Uterus (tissue), 4 donors: Measurements from ENCODE around the gene SGCA. TPM values are rescaled to one million over a fixed set of nuclear protein-coding genes. Genes with fewer than 3 reads are reported as not detected.

Source experiments
- DNase-seq, 2 donors: peaks; one replicate each; pipeline ENCODE4 v3.0.0-alpha.2; 2019 to 2020
- H3K27ac ChIP-seq, 2 donors: fragments of 200-600 bp; sonication (generic); 1 replicate in 1 of 2; 2 replicates in 1 of 2; pipeline ENCODE4 v1.5.1; 2016 to 2018
- H3K27me3 ChIP-seq, 2 donors: fragments of 200-600 bp; sonication (generic); one replicate each; pipeline ENCODE4 v1.5.1; 2018 to 2019; ENCODE audit warnings: control low read depth in 1 of 2
- H3K36me3 ChIP-seq, 2 donors: fragments of 200-600 bp; sonication (generic); one replicate each; pipeline ENCODE4 v1.5.1; 2019; ENCODE audit warnings: control low read depth in 1 of 2
- H3K4me1 ChIP-seq, 2 donors: fragments of 200-600 bp; sonication (generic); one replicate each; pipeline ENCODE4 v1.5.1; 2018 to 2019; ENCODE audit warnings: control low read depth in 1 of 2
- H3K4me3 ChIP-seq, 2 donors: fragments of 200-600 bp; sonication (generic); 1 replicate in 1 of 2; 2 replicates in 1 of 2; pipeline ENCODE4 v1.5.1; 2018 to 2019; ENCODE audit warnings: mild to moderate bottlenecking in 1 of 2
- H3K9me3 ChIP-seq, 2 donors: fragments of 200-600 bp; sonication (generic); one replicate each; pipeline ENCODE4 v1.5.1; 2019; ENCODE audit warnings: control low read depth in 1 of 2
- POLR2A ChIP-seq, 2 donors: fragments of 450-650 bp; IDR thresholded peaks; one replicate each; pipeline ENCODE4 v1.6.1; 2016; ENCODE audit warnings: antibody characterized with exemption in 2 of 2, mild to moderate bottlenecking in 1 of 2, moderate library complexity in 1 of 2
- intact Hi-C: fragments of 100-400 bp; cut with DNase I; formaldehyde crosslinking; loops from one replicate; pipeline ENCODE4 v1.15.1; 2023; ENCODE audit warnings: low total_unique reads
- total RNA-seq, 4 donors: library from RNA; depleted of rRNA in 3 of 4; stranded (reverse); fragments of >200 nt in 3 of 4; gene quantifications; one replicate each; pipeline versions ENCODE4 v1.1.0 to v1.2.4, GENCODE V29; 2014 to 2023
- TF ChIP-seq, protein P1 (sequence below), 4 experiments: fragments of 200-600 bp in 2 of 4; fragments of 450-650 bp in 2 of 4; sonication (generic) in 2 of 4; IDR thresholded peaks; one replicate each; pipeline ENCODE4 v1.5.1; 2016 to 2019; ENCODE audit warnings: antibody characterized with exemption in 4 of 4, mild to moderate bottlenecking in 2 of 4, moderate library complexity in 1 of 4
- donor health status: DM: yes; HTN: yes; CAD: no.

The SGCA gene
- total RNA-seq, 4 donors from 2014 or later = 0.90 to 119 (median 19.6) TPM; not detected in 1

DNA sequence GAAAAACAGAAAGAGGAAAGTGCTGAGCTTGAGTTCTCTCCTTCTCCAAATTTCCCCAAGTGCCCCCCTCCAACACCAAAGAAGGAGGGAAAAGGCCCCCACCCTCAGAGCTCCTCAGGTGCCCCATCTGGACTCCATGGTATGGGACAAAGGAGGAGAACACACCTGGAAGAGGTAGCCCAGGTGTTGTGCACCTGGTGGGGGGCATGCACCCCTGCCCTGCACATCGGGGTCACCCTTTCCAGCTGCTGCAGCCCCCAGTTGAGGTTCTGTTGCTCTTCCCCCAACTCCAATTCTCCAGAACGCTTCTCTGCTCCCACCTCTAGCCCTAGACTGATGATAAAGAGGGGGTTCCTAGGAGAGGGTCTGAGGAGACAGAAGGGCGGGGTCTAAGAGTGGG, 38.6 kb downstream of the SGCA start:
- intact Hi-C loops = no loop called here
- Histone ChIP-seq H3K27ac (peak overlapping the region; percentile 96 to 98), H3K9me3 (no peaks in the 10 kb centered on the region), H3K36me3 (no peaks in the 10 kb centered on the region), H3K4me3 (no peak overlapping the region), H3K4me1 (peaks cover 18 to 39% of the 10 kb centered on the region in 2 donors), H3K27me3 (no peaks in the 10 kb centered on the region)
- TF ChIP-seq POLR2A (IDR thresholded peaks at IDR 0.05) = no peak
- TF ChIP-seq, protein P1, sequence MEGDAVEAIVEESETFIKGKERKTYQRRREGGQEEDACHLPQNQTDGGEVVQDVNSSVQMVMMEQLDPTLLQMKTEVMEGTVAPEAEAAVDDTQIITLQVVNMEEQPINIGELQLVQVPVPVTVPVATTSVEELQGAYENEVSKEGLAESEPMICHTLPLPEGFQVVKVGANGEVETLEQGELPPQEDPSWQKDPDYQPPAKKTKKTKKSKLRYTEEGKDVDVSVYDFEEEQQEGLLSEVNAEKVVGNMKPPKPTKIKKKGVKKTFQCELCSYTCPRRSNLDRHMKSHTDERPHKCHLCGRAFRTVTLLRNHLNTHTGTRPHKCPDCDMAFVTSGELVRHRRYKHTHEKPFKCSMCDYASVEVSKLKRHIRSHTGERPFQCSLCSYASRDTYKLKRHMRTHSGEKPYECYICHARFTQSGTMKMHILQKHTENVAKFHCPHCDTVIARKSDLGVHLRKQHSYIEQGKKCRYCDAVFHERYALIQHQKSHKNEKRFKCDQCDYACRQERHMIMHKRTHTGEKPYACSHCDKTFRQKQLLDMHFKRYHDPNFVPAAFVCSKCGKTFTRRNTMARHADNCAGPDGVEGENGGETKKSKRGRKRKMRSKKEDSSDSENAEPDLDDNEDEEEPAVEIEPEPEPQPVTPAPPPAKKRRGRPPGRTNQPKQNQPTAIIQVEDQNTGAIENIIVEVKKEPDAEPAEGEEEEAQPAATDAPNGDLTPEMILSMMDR (IDR thresholded peaks at IDR 0.05) = no peak
- peak; percentile 18 to 26 for DNase-seq

DNA sequence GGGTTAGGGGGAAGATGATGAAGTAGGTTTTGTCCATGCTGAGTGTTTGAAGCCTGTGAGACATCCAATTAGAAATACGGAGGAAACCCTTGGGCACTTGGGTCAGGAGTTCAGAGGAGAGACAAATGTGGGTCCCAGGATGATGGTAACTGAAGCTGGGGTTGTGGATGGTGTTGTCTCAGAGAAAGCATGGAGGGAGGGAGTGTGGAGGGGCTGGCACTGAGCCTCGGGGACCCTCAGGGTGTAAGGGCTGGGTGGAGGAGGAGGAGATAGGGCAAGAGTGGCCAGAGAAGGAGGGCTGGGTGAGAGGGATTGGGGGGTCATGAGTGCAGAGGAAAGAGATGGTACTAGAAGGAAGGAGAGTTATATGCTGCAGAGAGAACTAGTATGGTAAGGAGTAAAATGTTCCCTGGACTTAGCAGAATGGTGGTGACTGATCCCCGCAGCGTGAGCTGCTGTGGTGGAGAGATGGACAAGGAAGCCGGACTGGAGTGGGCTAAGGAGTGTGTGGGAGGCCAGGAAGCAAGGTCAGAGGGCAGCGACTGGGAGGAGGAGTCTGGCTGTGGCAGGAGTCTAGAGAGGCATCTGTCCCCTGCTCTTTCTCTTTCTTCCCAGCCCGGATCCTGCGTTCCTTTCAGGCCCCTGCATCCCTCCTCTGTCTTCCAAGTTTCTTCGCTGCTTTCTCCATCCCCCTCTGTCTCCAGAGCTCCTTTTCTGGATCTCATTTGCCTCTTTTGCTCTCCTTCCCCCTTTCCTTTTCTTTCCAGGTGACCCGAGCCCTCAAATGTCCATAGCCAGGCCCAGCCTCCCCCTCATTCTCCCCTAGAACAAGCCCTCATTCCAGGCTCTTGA, 39.5 kb downstream of the SGCA start:
- intact Hi-C loops = no loop called here
- Histone ChIP-seq H3K27ac (peak overlapping the region; percentile 96 to 98), H3K9me3 (no peaks in the 10 kb centered on the region), H3K36me3 (no peaks in the 10 kb centered on the region), H3K27me3 (no peaks in the 10 kb centered on the region), H3K4me1 (peaks cover 22 to 42% of the 10 kb centered on the region in 2 donors), H3K4me3 (no peak overlapping the region)
- TF ChIP-seq POLR2A (IDR thresholded peaks at IDR 0.05) = no peak
- TF ChIP-seq, protein P1 (IDR thresholded peaks at IDR 0.05) = no peak
- peak; percentile 62 to 78 for DNase-seq

GRCh38 chr17:50205963-50206505, 40.2 kb downstream of the SGCA start:
- peaks cover 27 to 47% of the 10 kb centered on the region in 2 donors for H3K4me1 ChIP-seq
- TF ChIP-seq POLR2A (IDR thresholded peaks at IDR 0.05) = no peak
- no peaks in the 10 kb centered on the region for H3K27me3 ChIP-seq
- no peaks in the 10 kb centered on the region for H3K9me3 ChIP-seq
- intact Hi-C loops = no loop called here
- H3K4me3 ChIP-seq = no peak overlapping the region
- peak overlapping the region; percentile 96 to 98 for H3K27ac ChIP-seq
- H3K36me3 ChIP-seq = no peaks in the 10 kb centered on the region
- DNase-seq = peak; percentile 17 to 21

DNA sequence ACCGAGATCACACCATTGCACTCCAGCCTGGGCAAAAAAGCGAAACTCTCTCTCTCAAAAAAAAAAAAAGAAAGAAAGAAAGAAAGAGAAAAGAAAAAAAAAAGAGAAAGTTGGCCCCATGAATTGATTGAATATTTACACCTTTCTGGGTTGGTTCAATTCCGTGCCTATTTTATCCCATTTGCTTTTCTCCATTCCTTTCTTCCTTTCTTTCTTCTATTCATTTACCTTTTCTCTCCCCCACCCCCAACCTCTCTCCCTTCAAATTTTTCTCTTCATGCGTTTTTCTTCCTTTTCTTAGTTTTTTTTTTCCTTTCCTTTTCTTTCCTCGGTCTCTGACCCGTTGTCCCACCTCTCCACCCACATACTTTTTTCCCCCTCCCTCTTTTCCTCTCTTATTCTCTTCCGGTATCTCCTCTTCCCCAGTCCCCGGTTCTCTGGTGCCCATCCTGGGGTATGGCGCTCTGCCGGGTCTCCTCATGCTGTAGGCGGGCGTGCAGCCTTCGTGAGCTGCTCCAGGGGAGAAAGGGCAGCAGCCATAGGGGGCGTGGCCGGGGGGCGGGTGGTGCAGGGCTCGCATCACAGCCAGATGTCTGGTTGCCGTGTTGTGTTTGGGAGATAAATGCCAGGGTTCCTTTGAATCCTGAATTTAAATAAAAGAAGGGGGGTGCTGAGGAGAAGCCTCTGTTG, 40.9 kb downstream of the SGCA start:
- TF ChIP-seq, protein P1 (IDR thresholded peaks at IDR 0.05) = no peak
- TF ChIP-seq POLR2A (IDR thresholded peaks at IDR 0.05) = no peak
- Histone ChIP-seq H3K27me3 (no peaks in the 10 kb centered on the region), H3K27ac (peak overlapping the region; percentile 96 to 98), H3K4me3 (no peak overlapping the region), H3K4me1 (peaks cover 32 to 51% of the 10 kb centered on the region in 2 donors), H3K36me3 (no peaks in the 10 kb centered on the region), H3K9me3 (no peaks in the 10 kb centered on the region)
- DNase-seq = peak; percentile 77 to 78
- intact Hi-C loops = no loop called here

GRCh38 chr17:50207315-50207714, 41.5 kb downstream of the SGCA start:
- Histone ChIP-seq H3K27me3 (no peaks in the 10 kb centered on the region), H3K4me3 (no peak overlapping the region), H3K27ac (peak overlapping the region; percentile 96 to 98), H3K4me1 (peaks cover 37 to 50% of the 10 kb centered on the region in 2 donors), H3K9me3 (no peaks in the 10 kb centered on the region), H3K36me3 (no peaks in the 10 kb centered on the region)
- intact Hi-C loops = no loop called here
- peak in 1 of 2 donors; percentile 22 for DNase-seq
- TF ChIP-seq, protein P1 (IDR thresholded peaks at IDR 0.05) = no peak
- no peak for TF ChIP-seq POLR2A (IDR thresholded peaks at IDR 0.05)
